Stimulated activated CD4-positive, alpha-beta T cell treated with anti-CD3 and anti-CD28 coated beads, Interleukin-15, amount 100 ng/mL, for 24 hours (primary cell): ENCODE data around the gene FAM193B.

ENCODE experiments used
- DNase-seq: peaks from one replicate; pipeline ENCODE4 v3.0.0-alpha.2; 2020

Gene FAM193B

GRCh38 chr5:177483042-177483441, 71.3 kb downstream of the FAM193B start:
- no peak for DNase-seq

- DNase-seq: no peak
These were observed 72.0 kb downstream of the FAM193B start for GRCh38 chr5:177482359-177482795.

DNA sequence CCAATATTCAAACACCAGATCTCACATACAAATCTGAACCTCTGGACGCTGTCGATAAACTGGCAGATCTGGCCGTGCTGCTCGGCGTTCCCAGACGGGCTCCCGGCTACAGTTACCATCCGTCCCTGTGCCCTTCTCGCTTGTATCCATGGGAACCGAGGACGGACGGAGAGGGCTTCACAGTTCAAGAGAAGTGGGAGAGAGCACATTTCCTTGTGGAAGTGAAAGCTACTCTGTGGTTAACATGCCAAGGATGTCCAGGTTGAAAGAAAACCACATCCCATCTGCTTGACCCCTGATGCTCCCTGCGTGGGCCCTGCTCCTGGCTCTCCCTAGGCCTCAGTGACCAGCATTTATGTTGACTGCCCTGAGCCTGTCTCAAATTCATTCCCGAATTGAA, 74.6 kb downstream of the FAM193B start:
- no peak for DNase-seq

DNA sequence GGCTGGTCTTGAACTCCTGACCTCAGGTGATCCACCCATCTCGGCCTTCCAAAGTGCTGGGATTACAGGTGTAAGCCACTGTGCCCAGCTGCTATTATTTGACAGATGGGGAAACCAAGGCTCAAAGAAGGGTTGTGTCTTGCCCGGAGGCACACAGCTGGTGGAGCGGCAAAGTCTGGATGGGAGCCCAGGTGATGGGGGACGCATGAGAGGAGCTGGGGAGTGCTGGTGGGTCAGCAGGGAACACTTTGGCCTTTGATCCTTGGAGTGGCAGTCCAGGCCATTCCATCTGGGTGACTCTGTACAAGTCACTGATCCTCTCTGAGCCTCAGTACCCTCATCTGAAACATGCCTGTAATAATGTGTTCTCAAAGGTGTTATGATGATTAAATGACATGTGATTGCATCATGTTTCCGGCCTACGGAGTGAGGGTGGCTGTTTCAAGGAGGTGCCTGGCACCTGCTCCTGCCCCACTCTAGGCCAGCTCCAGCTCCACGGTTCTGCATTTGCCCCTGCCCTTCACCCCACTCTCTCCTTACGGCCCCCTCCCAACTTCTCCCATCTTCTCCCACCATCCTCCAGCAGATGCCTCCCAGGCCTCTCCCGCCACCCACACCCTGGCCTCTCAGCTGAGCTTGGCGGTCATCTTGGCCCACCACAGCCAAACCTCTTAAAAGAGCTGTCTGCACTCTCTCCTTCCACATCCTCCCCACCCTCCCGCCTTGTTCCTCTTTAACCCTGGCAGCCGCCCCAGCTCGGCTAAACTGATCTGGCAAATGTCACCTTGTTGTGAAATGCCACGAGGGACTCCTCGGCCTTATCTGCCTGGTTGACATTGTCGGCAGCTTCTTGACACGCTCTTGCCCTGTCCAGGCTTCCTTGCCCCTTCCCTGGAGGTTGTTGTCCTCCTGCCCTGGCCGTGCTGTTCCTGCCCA, 75.4 kb downstream of the FAM193B start:
- peak; percentile 48 for DNase-seq

DNA sequence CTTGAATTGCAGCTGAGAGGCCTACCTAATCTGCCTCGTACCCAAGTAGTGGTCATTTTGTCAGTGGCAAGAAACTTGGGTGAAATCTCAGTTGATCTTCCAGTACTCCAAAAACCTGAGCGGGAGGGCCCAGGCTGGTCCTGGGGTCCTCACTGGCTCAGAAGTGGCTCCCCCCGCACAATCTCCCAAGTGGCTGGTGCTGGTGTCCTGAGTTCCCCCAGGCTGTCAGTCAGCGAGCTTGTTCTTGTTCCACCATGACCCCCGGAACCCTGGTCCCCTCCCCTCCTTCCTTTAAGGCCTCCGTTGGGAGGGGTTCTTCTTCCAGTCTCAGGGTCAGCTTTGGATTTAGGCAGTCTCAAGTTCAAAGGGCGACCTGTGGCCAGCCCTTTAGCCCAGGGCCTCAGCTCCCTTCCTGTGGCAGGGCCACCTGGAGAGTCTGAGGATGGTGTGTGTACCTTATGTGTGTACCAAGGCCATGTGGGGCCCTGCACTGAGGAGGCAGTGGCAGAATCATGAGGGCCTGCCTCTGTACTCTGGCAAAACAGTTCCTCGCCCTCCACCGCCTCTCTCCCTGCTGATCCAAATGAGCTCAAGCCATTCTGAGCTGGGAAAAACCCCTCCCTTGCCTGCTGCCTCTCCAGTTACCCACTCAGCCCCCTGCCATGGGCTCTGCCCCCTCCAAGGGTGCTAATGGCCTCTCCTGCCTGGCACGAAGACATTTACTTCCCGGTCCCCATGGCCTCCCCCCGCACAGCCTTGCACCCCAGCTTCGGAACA, 76.5 kb downstream of the FAM193B start:
- no peak for DNase-seq

DNA sequence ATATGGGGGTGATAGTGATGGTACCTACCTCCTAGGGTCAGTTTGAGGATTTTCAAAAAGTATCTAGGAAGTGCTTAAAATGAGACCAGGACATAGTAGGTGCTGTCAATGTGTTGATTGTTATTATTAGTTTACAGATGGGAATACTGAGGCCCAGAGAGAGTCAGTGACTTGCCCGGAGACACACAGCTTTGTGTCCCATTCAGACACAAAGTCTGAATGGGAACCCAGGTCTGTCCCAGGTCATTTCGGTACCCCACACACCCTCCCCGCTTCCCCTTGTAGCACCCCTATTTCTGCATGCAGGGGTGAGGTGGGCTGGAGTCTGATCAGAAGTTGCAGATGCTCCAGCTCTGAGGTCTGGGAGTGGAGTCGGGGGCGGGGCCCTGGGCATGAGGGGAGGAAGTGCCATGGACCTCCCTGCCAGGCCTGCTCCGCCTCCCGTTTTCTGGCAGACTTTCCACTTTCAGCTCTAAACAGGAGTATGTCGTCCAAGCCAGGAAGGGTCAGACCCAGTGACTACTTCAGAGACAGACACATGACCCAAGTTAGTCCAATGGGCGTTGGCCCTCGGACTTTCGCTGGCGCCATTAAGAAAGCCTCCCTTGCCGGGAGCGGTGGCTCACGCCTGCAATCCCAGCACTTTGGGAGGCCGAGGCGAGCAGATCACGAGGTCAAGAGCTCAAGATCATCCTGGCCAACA, 77.7 kb downstream of the FAM193B start:
- no peak for DNase-seq

DNA sequence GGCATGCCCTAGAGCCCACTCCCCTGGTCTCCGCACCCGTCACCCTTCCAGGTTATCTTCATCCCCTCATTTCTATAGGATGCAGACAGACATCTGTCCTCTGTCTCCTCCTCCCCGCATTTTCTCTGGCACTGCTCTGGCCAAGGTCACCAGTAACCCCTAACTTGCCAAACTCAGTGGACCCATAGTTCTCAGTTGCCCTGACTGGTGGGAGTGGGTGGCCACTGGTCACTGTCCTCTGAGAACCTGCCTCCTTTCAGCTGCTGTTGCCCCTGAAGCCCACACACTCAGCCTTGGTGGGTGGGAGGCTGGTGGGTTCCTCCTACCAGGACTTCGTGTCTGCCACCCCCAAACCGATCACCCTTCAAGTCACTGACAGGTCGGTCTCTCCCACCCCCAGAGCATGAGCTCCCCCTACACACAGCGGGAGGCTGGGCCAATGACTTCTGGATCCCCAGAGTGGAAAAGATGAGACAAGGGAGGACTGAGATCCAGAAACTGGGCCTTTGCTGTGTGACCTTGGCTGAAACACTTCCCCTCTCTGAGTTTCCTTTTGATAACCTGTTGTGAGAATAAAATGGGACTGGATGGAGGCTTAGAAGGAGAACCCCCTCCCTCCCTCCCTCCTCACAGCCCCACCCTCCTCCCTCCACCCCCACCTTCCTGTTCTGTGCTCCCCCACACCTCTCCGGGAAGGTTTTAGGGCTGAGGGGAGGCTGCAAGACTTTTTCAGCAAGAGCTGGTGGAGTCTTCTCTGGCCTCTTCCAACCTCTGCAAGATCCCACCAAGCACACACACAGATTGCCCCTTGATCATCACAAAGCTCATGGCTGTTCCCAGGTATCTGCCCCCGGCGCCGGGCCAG, 78.6 kb downstream of the FAM193B start:
- DNase-seq: no peak

- DNase-seq: no peak
These were observed 79.4 kb downstream of the FAM193B start for GRCh38 chr5:177474846-177475562.

DNA sequence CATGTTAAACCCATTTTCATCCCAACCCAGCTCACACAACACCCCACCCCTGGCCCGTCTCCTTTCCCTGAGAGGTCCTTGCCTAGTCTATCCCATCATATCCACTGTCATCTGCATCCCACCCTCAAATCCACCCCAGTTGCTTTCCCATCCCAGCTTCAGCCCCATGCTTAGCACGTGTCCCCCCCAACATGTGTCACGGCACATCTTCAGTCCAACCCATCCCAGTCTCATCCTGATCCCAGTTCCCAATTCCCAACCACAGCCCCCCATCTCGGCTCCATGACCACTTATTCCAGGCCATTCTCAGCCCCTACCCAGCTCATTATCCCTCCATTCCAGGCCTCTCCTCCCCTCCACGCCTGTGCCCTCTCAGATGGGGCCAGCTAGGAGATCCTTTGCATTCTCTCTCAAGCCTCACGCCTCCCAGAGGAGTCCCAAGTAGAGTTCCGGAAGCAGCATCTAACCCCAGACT, 80.3 kb downstream of the FAM193B start:
- no peak for DNase-seq

DNA sequence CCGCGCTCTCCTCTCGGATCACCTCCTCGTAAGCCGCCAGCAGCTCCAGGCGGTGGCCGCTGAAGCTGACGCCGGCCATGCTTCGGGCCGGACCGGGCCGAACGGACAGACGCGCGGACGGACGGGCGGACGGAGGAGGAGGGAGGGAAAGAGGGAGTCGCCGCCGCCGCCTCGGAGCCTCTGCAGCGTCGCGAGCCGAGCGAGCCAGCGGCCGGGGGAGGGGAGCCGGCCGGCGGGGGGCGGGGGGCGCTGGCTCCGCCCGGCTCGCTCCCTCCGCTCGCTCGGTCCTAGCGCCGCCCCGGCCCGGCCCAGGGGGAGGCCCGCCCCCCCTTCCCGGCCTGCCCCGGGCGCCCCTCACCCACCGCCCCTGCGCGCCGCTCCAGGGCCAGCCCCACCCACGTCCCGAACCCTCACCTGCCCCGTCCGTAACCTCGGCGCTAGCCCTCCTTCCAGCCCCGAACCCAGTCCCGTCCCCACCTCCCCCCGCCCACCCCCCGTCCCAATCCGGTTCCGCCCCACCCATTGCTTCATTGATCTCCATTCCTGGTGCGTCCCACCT, 80.8 kb downstream of the FAM193B start, which contains the start of gene DBN1:
Gene DBN1 (minus strand): TSS at position 192 of the 559 bp plus-strand sequence. CDS start 113 bp downstream, at position 79.
- no peak for DNase-seq

- DNase-seq: peak; percentile 73
These were observed 81.6 kb downstream of the FAM193B start for GRCh38 chr5:177472460-177473442.

GRCh38 chr5:177471610-177472356, 82.6 kb downstream of the FAM193B start:
- DNase-seq: no peak

GRCh38 chr5:177470759-177471536, 83.4 kb downstream of the FAM193B start:
- DNase-seq: no peak
